HG03097 (cell line): Measurements from ENCODE around the gene LRRFIP1.
"Not testable (repeated sequence)": the region's sequence is repeated elsewhere in the genome, so short reads cannot be mapped to it uniquely, and the experiment has no call there.

Experiments used
- ATAC-seq: cut with Tn5 transposase; IDR thresholded peaks from one replicate; pipeline ENCODE4 v1.9.1; 2021; ENCODE audit not compliant: unreplicated experiment, low FRiP score

LRRFIP1 gene

DNA sequence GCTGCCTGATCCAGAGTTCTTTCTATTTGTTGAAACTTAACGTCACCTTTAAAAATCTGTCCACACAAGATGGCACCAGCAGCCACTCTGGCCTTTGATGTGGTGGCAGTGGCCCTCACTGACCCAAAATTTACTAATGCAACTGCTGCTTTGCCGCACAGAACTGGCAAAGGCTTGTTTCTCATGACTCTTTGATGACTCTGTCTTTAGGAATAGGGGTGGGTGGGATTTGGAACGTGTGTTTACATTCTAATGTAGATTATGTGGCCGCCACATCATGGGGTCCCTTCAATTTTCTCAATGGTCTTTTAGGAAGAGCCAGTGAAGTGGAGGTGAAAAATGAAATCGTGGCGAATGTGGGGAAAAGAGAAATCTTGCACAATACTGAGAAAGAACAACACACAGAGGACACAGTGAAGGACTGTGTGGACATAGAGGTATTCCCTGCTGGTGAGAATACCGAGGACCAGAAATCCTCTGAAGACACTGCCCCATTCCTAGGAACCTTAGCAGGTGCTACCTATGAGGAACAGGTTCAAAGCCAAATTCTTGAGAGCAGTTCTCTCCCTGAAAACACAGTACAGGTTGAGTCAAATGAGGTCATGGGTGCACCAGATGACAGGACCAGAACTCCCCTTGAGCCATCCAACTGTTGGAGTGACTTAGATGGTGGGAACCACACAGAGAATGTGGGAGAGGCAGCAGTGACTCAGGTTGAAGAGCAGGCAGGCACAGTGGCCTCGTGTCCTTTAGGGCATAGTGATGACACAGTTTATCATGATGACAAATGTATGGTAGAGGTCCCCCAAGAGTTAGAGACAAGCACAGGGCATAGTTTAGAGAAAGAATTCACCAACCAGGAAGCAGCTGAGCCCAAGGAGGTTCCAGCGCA is 135.2 kb downstream of the LRRFIP1 start:
- ATAC-seq, result not testable (repeated sequence)

DNA sequence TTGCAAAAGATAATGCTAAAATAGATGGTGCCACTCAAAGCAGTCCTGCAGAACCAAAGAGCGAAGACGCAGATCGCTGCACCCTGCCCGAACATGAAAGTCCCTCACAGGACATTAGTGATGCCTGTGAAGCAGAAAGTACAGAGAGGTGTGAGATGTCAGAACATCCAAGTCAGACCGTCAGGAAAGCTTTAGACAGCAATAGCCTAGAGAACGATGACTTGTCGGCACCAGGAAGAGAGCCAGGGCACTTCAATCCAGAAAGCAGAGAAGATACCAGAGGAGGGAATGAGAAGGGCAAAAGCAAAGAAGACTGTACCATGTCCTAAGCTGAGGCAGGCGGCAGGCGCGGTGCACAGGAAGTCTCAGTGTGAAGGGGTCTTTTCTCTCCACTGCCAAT is 136.4 kb downstream of the LRRFIP1 start:
- ATAC-seq, result no peak

DNA sequence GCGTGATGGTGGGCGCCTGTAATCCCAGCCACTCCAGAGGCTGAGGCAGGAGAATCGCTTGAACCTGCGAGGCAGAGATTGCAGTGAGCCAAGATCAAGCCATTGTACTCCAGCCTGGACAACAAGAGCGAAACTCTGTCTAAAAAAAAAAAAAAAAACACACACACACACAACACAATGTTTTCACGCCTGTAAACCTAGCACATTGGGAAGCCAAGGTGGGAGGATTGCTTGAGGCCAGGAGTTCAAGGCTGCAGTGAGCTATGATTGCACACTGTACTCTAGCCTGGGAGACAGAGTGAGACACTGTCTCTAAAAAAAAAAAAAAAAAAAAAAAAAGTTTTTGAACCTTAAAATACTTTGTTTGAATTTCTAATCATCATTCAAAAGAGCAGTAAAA is 137.7 kb downstream of the LRRFIP1 start:
- not testable (repeated sequence) for ATAC-seq

DNA sequence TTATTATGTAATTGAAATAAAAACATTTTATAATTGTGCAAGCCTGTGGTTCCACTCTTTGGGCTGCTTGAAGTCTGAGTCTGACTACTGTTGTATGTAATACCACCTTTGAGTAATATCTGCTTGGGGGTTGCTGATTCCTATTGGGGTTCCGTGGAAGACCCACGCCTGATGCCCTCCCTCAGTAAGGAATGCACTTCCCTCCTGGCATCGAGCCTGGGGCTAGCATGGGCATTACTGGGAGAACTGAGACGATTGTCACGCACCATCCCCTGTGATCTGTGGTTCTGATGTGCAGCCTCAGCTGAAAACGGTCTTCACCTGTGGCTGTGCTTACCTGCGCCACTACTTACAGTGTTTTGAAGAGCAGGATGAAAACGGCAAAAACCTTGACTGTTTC is 138.5 kb downstream of the LRRFIP1 start:
- ATAC-seq, result no peak

DNA sequence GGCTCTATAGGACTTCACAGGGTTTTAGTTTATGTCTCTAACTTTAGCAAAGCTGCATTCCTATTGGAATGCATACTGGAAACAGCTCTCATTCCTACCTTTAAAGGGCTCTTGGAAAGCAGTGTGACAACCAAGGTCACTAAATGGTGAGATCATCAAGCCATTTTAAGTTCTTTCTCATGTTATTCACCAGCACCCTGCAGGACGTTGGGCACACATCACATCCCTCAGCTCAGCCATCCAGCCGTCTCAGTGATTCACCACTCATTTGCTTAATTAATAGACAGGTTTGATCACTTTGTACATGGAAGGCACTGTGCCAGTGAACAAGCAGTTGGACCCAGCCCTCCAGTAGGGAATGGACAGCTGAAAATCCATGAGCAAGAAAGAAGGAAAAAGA is 139.0 kb downstream of the LRRFIP1 start:
- no peak for ATAC-seq

DNA sequence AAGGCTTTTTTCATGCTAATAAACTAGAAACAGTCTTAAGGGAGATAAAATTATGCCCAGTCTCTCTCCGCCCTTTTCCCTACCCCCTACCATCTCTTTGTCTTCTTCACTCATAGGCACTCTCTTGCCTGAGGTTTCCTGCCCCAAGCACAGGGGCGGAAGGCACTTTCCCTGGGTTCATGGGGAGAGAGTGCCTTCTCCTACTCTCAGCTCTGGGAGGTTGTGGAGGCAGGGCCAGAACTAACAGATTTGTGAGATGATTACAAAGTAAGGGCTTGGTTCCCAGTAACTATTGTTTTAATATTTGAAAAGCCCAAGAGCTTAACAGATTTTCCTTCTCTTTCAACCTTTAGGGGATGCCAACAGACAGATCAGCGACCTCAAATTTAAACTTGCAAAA is 145.1 kb downstream of the LRRFIP1 start:
- no peak for ATAC-seq

DNA sequence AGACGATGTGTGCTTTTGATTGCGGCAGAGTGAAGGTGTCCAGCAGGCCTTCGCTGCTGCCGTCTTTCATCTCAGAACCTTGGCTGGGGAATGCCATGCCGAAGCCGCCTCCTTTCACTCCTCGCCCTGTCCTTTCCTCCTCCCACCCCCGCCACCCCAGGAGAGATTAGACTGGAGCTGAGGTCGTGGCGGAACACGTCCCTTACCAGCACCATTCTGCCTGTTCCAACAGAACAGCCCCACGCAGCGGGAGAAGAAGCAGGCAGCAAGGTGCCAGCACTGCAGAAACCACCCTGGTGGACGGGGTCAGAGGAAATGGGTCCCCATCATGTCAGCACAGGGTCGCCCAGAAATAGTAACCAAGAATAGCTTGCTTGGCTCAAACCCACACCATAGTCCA is 146.4 kb downstream of the LRRFIP1 start:
- no peak for ATAC-seq

DNA sequence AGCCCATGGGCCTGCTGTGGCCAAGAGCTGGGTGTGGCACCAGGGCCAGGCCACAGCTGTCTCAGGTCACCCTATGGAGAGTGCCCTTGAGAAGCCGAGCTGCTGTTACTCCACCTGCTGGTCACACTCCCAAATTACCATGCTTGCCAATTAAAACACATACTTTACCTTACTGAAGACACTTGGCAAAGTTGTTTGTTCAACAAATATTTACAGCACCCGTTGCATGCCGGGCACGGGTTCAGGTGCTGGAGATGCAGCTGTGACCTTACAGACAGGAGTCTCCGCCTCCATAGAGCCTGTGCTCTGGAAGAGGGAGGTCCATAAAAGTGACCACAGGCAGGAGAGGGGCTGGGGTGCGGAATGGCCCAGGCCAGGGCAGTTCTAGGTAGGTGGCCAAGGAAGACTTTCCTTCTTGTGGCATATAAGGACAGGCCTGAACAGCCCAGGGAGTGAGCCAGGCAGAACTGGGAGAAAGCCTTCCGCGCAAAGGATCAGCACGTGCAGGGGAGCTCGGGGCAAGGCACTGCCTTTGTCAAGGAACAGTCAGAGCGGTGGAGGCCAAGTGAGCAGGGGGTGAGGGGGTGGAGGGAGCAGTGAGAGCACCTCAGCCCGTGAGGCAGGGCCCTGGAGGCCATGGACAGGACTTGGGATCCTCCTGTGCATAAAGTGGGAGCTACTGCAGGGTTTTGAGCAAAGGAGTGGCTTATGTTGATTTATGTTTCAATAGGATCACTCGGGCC is 147.6 kb downstream of the LRRFIP1 start:
- ATAC-seq, result no peak

DNA sequence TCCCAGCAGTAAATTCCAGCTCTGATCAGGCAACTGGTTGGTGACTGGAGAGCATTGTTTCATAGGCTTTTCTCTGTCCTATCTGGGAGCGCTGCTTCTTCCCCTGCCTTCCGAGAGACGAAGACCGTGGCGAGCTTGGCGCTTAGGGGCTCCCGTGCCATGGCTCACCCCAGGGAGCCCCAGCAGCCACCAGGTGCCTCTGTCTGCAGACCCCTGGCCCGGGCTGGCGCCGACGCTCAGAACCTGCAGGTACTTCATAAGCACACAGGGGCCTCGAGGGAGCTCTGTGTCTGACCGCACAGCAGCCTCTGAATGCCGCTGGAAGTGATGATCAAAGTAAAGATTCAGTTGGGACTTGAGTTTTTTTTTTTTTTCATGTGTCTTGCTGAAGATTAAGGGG is 152.1 kb downstream of the LRRFIP1 start:
- no peak for ATAC-seq

DNA sequence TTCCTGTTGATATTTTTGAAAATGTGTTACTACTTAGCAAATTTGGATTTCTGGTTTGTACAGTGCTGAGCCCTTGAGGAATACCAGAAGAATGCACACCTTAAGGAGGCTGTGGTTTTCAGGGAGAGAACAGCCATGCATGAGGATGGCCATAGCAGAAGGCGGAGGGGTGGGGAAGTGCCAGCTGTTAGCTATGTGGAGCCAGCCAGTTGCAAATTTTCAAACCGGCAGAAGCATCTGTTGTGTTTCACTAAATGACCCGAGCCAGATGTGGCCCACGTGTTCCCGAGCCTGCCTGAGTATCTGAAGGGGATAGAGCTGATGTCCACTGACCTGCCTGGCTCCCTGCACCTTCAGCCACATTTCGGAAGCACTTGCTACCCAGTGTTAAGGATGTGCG is 154.8 kb downstream of the LRRFIP1 start:
- ATAC-seq, result no peak

DNA sequence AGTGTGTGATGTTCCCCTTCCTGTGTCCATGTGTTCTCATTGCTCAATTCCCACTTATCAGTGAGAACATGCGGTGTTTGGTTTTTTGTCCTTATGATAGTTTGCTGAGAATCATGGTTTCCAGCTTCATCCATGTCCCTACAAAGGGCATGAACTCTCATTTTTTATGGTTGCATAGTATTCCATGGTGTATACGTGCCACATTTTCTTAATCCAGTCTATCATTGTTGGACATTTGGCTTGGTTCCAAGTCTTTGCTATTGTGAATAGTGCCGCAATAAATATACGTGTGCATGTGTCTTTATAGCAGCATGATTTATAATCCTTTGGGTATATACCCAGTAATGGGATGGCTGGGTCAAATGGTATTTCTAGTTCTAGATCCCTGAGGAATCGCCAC is 156.3 kb downstream of the LRRFIP1 start:
- ATAC-seq, result not testable (repeated sequence)

DNA sequence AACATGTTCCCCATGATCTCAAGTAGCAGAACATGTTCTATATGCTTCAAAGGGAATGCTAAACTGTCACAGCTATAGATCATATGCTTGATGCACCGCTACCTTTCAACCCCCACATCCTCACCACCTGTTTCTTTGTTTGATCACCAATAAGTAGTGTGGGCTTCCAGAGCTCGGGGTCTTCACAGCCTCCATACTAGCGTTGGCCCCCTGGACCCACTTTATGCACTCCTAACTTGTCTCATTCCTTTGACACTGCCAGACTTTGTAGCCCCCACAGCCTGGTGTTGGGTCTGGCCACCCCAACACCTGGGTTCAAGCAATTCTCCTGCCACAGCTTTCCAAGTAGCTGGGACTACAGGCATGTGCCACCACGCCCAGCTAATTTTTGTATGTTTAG is 159.5 kb downstream of the LRRFIP1 start:
- ATAC-seq, result no peak

DNA sequence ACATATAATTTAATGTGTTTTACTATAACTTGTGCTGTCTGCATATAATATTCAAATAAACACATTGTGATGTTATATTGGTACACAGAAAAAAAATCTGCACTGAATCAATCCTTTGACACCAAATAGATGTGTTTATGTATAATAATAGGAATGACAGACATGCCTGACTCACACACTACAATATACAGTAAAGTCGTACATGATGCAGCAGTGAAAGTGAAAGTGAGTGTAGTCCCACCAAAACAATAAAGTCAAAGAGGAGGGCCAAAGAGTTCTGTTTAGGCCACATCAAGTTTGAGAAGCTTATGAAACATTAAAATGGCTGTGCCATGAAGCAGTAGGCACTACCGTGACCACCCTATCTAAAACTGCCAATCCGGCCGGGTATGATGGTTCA is 163.0 kb downstream of the LRRFIP1 start:
- no peak for ATAC-seq

DNA sequence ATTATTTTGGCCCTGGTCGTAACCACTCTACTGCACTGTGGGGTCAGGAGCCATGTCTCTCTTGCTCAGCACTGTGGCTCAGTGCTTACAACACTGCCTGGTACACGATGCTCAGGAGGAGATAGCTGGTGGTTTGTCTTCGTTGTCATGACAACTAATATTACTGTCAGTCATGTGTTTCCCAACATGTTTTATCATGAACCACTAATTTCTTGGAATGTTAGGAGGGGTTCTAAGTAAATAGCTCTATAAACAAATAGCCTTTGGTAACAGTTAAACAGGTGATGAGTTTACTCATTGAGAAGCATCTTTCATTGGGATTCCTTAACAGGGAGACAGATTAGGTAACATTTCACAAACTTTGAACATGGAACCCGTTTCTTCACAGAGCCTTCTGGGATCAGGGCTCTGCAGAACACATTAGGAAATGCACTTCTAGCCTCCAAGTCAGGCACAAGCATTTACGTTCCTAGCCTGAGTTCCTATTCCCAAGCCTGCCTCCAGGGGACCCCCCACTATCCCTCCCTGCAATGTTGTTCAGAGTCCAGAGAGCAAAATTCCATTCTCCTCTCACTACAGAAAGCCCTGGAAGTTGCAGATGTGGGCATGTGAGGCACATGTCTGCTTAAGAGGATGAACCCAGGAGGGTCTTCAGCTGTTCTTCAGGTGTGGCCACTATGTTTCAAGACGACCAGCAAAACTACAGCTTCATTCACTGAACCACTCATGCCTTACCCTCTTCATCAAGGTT is 164.8 kb downstream of the LRRFIP1 start:
- ATAC-seq, result no peak

DNA sequence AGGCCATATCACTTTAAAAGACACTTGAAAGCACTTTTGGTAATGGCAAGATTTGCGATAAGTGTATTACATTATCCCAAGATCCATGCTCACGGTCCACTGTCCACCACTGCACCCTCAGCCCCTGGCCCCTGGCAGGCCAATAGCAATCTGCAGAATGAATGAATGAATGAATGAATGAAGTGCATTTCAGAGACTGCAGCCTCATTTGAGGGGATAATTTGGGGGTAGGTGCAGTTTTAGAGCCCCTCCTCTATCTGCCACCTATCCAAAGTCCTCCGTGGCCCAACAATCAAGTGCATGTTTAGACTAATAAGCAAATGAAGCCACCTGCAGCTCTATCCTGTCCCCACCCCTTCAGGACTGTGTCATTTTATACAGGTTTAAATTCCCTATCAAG is 169.9 kb downstream of the LRRFIP1 start:
- no peak for ATAC-seq

DNA sequence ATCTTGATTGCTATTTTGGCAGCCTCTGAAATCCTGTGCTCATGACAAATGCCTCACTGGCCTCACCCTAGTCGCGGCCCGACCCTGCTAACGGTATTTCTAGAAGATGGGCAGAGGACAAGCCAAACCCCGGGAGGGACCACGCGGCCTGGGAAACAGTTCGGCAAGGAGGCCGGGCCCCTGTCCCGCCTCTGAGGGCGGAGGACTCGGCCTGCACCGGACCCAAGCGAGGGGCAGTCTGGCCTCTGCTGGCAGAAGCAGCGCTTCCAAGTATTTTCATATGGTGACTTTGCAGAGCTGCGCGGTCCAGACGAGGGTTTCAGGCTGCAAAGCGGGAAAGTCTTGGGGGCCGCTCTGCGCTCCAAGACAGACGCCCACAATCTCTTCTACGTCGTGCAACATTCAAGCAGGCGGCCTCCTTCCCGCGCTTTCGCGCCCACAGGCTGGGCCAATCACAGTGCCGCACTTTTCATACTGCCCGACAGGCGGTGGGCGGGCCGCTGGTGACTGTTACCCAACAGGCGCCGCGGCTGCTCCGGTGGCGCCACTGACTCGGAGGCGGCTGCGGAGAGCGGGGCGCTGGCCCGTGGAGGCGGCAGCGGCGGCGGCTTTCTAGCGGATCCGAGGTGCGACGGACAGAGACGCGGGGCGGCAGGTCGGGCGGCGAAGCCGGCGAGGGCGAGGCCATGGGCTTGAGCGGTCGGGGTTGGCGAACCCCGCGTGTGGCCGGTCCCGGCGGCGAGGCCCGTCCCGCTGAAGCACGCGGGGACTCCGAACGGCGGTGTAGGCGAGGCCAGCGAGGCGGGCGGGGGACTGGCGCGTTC is 171.1 kb downstream of the LRRFIP1 start, which contains the start of gene RBM44:
RBM44 (plus strand) TSS at position 544 of the 824 bp plus-strand sequence. CDS start 14,831 bp downstream, outside the sequence.
- no peak for ATAC-seq

DNA sequence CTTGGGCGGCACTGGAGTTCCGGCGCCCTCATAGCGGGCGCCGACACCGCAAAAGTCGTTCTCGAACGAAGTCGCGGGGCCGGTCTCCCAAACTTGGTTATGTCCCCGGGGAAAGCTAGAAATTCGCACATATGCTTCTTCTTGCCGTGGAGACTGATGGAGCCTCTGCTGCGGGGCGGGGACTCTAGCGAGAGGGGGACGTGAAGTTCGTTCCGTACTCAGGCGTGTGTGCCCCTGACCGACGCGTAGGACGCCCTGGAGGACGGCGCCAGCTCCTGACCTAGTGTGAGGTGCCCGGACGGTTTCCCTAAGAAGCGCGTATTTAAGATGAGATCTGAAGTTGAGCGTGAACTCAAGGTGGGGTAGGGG is 171.7 kb downstream of the LRRFIP1 start:
- no peak for ATAC-seq

DNA sequence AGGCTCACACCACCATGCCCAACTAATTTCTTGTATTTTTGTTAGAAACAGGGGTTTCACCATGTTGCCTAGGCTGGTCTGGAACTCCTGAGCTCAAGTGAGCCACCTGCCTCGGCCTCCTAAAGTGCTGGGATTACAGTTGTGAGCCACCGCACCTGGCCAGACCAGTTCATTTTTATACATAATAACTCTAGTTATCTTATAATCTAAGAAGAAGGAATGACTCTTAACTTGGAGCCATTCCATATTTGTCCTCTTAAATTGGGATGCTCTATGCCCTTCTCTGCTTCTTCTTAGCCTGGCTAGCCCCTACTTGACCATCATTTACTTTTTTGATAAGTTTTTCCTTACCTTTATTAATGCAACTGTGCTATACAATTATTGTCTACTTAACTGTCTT is 174.1 kb downstream of the LRRFIP1 start:
- no peak for ATAC-seq

DNA sequence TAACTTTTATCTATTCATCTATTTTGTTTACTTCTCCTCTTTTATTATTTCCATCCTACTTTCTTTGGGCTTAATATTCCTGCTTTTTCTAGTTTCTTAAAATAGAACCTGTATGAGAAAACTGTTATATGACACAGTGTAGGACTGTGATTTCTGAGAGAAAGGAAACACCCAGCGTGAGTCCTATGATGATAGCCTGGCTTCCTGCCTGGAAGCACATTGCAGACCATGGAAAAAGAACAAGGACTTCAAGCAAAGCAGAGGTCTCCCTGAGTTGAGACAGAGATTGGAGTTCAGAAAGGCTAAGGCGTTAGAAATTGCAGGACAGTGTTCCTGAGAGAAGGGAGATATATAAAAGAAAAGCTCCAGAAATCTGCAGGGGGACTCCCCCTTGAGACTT is 178.9 kb downstream of the LRRFIP1 start:
- ATAC-seq, result no peak

DNA sequence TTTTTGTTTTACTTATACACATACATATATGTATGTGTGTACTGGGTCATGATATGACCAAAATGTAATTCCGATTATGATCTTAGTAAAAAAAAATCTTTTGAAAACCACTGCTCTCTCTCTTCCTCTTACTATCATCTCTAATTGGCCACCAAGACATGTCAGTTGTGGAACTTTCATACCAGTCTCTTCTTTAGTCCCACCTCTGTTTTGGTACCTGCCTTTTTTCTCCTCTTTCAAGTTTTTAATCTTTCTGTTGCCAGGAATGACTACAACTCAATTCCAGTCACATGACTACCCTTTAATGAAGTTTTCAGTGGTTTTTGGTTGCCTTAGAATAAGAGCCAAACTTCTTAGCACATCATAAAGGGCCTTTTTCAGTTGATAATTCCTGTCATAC is 188.2 kb downstream of the LRRFIP1 start:
- ATAC-seq, result no peak
